Fibroblast of mammary gland (primary cell): ENCODE data around the gene TYROBP.
A peak's percentile ranks its signal among the peaks of the same experiment; 100 is the strongest.

Source experiments
- DNase-seq: peaks from one replicate; pipeline ENCODE4 v3.0.0-alpha.2; 2010; ENCODE audit warnings: low read depth
- H3K4me3 ChIP-seq: 2 replicates; pipeline ENCODE4 v1.5.1; 2011; ENCODE audit warnings: low read depth, mild to moderate bottlenecking, low read length, moderate library complexity; ENCODE audit not compliant: control insufficient read depth
- TF ChIP-seq, protein P1 (sequence below): conservative IDR thresholded peaks from 2 replicates; pipeline ENCODE4 v1.5.1; 2011; ENCODE audit warnings: low read depth, low read length, inconsistent platforms; ENCODE audit not compliant: control insufficient read depth, insufficient read depth

The TYROBP gene

DNA sequence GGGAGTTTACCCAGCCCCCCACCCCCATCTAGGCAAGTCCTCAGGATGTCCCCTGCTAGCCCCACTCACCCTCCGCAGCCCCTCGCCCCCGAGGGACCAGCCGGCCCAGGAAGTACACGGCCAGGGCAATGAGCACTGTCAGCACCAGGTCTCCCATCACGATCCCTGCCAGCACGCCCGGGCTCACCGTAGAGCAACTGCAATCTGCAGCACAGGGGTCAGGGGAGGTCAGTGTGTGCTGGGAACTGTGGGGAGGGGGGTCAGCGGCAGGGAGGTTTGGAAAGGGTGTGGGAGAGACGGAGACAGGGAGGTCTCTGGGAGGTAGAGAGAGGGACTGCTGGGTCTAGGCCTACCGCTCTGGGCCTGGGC lies 734 bp downstream of the TYROBP start:
- H3K4me3 ChIP-seq: no peak overlapping the region
- no peak for DNase-seq
- TF ChIP-seq, protein P1, sequence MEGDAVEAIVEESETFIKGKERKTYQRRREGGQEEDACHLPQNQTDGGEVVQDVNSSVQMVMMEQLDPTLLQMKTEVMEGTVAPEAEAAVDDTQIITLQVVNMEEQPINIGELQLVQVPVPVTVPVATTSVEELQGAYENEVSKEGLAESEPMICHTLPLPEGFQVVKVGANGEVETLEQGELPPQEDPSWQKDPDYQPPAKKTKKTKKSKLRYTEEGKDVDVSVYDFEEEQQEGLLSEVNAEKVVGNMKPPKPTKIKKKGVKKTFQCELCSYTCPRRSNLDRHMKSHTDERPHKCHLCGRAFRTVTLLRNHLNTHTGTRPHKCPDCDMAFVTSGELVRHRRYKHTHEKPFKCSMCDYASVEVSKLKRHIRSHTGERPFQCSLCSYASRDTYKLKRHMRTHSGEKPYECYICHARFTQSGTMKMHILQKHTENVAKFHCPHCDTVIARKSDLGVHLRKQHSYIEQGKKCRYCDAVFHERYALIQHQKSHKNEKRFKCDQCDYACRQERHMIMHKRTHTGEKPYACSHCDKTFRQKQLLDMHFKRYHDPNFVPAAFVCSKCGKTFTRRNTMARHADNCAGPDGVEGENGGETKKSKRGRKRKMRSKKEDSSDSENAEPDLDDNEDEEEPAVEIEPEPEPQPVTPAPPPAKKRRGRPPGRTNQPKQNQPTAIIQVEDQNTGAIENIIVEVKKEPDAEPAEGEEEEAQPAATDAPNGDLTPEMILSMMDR: no peak

DNA sequence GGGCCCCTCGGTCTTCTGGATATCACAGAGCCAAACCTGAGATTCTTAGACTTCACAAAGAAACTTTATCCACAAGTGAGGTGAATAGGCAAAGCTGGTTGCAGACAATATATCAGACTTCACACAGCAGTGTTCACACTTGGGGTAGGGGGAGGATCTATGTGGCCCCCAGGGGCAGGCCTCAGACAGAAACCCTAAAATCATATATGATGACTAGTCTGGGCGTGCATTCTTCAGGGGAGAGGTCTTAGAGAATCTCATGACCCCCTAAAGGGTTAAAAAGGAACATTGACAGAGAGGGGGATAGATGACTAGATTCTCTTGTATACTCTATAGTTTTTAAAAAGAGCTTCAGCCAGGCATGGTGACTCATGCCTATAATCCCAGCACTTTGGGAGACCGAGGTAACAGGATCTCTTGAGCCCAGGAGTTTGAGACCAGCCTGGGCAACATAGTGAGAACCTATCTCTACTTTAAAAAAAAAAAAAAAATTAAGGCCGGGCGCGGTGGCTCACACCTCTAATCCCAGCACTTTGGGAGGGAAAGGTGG lies 2.8 kb downstream of the TYROBP start:
- DNase-seq: no peak

DNA sequence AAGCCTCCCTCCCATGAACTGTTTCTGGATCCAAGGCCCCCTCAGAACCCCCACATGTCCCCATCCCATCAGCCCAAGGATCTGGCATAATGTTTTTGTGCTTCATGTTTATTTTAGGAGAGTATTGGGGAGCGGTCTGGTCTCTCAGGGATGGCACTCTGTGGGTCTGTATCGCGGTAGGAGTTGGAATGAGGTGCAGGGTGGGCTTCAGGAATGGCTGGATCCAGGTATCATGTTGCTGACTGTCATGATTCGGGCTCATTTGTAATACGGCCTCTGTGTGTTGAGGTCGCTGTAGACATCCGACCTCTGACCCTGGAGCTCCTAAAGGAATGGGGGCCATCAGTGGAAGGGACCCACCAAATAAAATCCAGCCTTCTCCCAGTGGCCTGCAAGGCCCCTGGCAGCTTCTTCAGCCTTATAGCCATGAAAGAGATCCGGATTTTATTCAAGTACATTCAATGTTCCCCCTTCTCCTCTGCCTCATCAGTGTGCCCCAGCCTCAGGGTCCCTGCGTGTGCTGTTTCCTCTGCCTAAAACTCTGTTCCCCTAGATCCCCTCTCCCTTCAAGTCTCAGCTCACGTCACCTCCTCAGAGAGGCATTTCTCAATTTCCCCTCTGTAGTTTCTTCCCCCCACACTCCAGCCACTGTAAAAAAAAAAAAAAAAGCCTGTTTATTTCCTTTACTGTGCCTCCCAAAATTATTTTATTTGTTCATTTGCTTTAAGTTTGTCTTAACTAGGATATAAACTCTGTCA lies 3.6 kb downstream of the TYROBP start:
- no peak for DNase-seq
- H3K4me3 ChIP-seq: no peak overlapping the region
- TF ChIP-seq, protein P1: no peak

More for the DNA sequence above, 2.8 kb downstream of the TYROBP start:
- TF ChIP-seq, protein P1: no peak
- H3K4me3 ChIP-seq: no peak overlapping the region

DNA sequence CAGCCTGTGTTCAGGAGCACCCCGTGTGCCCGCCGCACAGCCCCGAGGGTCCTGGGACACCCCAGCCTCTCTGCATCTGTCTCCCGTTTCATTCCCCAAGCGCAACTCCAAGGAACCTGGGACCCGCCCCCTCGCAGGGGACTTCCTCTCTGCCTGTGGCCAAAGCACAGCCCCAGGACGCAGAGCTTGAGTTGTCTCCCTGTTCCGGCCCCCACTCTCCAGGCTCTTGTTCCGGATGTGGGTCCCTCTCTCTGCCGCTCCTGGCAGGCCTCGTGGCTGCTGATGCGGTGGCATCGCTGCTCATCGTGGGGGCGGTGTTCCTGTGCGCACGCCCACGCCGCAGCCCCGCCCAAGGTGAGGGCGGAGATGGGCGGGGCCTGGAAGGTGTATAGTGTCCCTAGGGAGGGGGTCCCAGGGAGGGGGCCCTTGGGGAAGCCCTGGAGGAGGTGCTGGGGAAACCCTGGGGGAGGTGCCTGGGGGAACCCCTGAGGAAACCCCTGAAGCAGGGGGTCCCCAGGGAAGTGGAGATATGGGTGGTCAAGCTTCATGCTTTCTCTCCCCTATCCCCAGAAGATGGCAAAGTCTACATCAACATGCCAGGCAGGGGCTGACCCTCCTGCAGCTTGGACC lies 4.4 kb downstream of the TYROBP start:
- peak overlapping the region; percentile 9 for H3K4me3 ChIP-seq
- peak; percentile 60 for DNase-seq
- TF ChIP-seq, protein P1: no peak

DNA sequence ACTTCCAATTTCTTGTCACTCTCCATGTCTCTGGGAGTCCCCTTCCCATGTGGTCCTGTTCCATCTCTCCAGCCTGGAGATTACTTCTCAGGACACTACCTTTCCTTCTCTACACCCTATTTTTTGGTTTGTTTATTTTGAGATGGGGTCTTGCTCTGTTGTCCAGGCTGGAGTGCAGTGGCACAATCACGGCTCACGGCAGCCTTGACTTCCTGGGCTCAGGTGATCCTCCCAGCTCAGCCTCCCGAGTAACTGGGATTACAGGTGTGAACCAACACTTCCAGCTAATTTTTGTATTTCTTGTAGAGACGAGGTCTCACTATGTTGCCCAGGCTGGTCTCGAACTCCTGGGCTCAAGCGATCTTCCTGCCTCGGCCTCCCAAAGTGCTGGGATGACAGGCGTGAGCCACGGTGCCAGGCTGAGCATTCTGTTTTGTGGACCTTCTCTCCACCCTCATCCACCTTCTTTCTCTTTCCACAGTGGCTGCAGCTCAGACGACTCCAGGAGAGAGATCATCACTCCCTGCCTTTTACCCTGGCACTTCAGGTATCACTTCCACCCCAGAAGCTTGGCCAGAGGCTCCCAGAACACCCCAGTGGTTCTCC lies 5.1 kb downstream of the TYROBP start:
- DNase-seq: no peak
- TF ChIP-seq, protein P1: no peak
- H3K4me3 ChIP-seq: peak overlapping the region; percentile 9

DNA sequence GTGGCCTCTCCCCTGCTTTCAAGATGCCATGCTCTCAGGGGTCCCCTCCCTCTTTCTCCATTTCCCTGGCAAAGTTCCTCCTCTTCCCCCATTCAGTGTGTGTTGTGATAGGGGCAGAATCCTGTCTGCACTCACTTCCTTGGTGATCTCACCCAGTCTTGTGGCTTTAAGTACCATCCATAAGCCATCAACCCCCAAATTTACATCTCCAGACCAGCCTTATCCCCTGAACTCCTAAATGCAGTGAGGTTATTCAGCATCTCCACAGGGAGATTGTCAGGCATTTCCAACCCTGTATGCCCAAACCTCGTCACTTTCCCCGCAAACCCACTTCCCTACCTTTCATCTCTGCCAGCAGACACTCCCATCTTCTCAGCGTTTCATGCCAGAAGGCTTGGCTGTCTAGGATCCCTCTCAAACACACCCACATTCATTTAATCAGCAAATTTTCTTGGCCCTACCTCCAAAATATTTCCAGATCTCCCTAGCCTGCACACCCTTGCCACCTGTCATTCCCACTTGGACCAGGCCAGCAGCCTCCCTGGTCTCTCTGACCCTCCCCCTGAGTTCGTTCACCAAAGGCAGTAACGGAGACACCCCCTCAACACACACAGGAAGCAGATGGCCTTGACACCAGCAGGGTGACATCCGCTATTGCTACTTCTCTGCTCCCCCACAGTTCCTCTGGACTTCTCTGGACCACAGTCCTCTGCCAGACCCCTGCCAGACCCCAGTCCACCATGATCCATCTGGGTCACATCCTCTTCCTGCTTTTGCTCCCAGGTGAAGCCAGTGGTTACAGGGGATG lies 6.0 kb downstream of the TYROBP start, which contains the start of gene HCST:
TSS of gene HCST (plus strand) at position 676 of the 808 bp plus-strand sequence. CDS start at position 741, 65 bp downstream.
- peak within 1 kb of the TSS; percentile 9 for H3K4me3 ChIP-seq
- peak; percentile 44 for DNase-seq
- TF ChIP-seq, protein P1: no peak
